ENCODE measurements around the gene PRKAR1A.

DNA sequence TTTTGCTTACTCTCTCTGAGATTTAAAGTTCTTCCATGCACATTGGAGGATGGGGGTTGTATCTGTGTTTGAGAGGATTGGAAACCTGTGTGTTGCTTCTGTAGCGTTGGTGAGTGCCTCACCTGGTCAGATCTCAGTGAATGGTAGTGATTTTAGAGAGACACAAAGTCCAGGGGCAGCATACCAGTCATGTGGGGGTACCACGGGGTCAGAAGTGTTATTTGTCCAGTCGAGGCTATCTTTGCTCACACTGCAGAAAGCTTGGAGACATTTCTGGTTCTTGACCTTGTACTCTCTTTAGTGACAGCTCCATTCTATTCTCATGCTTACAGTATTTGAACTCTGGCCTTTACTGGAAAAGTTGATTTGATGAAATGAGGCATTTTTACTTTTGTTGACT, 23.7 kb downstream of the PRKAR1A start:
- no peak for TF ChIP-seq POLR2AphosphoS5 (IDR thresholded peaks at IDR 0.05; ENCODE audit: borderline replicate concordance, low read depth, low read length)
- TF ChIP-seq EZH2 (IDR thresholded peaks at IDR 0.05) = no peak

Measured in SK-N-MC (cell line).